Measurements from ENCODE around the gene OR10G4. TPM values are rescaled to one million over a fixed set of nuclear protein-coding genes. Genes with fewer than 3 reads are reported as not detected.
"Not testable (repeated sequence)": the region's sequence is repeated elsewhere in the genome, so short reads cannot be mapped to it uniquely, and the experiment has no call there.

OR10G4 gene
- total RNA-seq, 4 donors from 2014 or later, result not detected

DNA sequence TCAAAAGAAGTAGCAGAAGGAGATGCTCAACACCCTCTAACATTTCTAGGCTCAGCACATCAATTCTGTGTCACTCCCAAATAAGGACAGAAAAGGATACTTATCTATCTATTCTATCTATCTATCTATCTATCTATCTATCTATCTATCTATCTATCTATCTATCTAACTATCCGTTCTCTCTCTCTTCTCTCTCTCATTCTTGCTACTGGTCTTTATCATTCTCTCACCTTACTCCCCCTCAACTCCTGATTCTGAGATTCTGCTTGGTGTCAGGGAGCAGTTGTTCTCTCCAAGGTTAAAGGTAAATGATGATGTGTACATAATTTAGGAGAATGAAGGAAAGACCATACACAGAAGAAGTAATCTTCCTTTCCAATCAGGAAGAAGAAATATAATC, 17.7 kb upstream of the OR10G4 start, which contains the start of gene OR10G6:
Gene OR10G6, minus strand, starts transcription at position 43 of the 400 bp plus-strand sequence. Its CDS starts 0 bp downstream, at position 43.
- H3K27me3 ChIP-seq, result no peaks in the 10 kb centered on the region
- no peaks in the 10 kb centered on the region for H3K4me1 ChIP-seq
- WGBS, 2 donors, result 89 to 93% methylated on average over 1 of the region's 1 CpG
- no peak for TF ChIP-seq POLR2A (IDR thresholded peaks at IDR 0.05)
- no peak for TF ChIP-seq EP300 (IDR thresholded peaks at IDR 0.05)
- TF ChIP-seq, protein P1, sequence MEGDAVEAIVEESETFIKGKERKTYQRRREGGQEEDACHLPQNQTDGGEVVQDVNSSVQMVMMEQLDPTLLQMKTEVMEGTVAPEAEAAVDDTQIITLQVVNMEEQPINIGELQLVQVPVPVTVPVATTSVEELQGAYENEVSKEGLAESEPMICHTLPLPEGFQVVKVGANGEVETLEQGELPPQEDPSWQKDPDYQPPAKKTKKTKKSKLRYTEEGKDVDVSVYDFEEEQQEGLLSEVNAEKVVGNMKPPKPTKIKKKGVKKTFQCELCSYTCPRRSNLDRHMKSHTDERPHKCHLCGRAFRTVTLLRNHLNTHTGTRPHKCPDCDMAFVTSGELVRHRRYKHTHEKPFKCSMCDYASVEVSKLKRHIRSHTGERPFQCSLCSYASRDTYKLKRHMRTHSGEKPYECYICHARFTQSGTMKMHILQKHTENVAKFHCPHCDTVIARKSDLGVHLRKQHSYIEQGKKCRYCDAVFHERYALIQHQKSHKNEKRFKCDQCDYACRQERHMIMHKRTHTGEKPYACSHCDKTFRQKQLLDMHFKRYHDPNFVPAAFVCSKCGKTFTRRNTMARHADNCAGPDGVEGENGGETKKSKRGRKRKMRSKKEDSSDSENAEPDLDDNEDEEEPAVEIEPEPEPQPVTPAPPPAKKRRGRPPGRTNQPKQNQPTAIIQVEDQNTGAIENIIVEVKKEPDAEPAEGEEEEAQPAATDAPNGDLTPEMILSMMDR (IDR thresholded peaks at IDR 0.05), result no peak
- H3K27ac ChIP-seq, result no peak within 1 kb of the TSS
- H3K36me3 ChIP-seq, result no peaks in the 10 kb centered on the region
- H3K4me3 ChIP-seq, result no peak within 1 kb of the TSS
- no peaks in the 10 kb centered on the region for H3K9me3 ChIP-seq
- DNase-seq (ENCODE audit: low spot score in 2 of 2), result no peak

- not testable (repeated sequence) for H3K4me3 ChIP-seq; H3K9me3 ChIP-seq; DNase-seq (ENCODE audit: low spot score in 2 of 2); H3K4me1 ChIP-seq; H3K27me3 ChIP-seq; H3K27ac ChIP-seq; H3K36me3 ChIP-seq
- WGBS, 2 donors, result 90 to 95% methylated on average over 4 to 5 of the region's 9 CpGs
These were observed 3.0 kb downstream of the OR10G4 start for GRCh38 chr11:124015837-124016236.

DNA sequence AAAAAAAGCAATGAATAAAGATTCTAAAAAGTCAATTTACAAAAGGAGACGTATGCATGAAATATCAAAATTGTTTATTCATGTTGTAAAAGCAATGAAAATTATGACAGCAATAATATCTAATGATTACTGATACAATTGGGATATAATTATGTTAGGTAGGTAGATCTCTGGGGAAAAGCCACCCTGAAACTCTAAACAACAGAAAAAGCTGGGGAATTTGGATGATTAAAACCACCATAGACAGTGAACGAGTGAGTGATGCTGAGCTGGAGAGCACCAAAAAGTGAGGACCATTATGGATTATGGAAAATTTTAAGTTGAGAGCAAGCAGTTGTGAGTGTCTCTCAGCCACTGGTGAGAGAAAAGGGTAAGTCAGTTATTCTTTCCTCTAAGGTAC, 13.7 kb downstream of the OR10G4 start, which contains the start of gene OR10G8:
Gene OR10G8, plus strand, starts transcription at position 301 of the 400 bp plus-strand sequence. CDS start 2,825 bp downstream, outside the sequence.
- Histone ChIP-seq H3K4me1 (no peaks in the 10 kb centered on the region), H3K9me3 (no peaks in the 10 kb centered on the region), H3K4me3 (no peak within 1 kb of the TSS), H3K27ac (no peak within 1 kb of the TSS), H3K27me3 (no peaks in the 10 kb centered on the region), H3K36me3 (no peaks in the 10 kb centered on the region)
- 39 to 83% methylated on average over 2 of the region's 2 CpGs for WGBS, 2 donors
- TF ChIP-seq, protein P1 (IDR thresholded peaks at IDR 0.05), result no peak
- TF ChIP-seq EP300 (IDR thresholded peaks at IDR 0.05) (no peak), POLR2A (IDR thresholded peaks at IDR 0.05) (no peak)
- no peak for DNase-seq (ENCODE audit: low spot score in 2 of 2)

- H3K4me1 ChIP-seq, result no peaks in the 10 kb centered on the region
- no peaks in the 10 kb centered on the region for H3K36me3 ChIP-seq
- TF ChIP-seq, protein P1 (IDR thresholded peaks at IDR 0.05), result no peak
- TF ChIP-seq EP300 (IDR thresholded peaks at IDR 0.05) (no peak), POLR2A (IDR thresholded peaks at IDR 0.05) (no peak)
- no peaks in the 10 kb centered on the region for H3K27me3 ChIP-seq
- no peak for DNase-seq (ENCODE audit: low spot score in 2 of 2)
- no peak overlapping the region for H3K4me3 ChIP-seq
- no peak overlapping the region for H3K27ac ChIP-seq
- 47 to 48% methylated on average over 1 of the region's 1 CpG for WGBS, 2 donors
- no peaks in the 10 kb centered on the region for H3K9me3 ChIP-seq
These were observed 23.9 kb downstream of the OR10G4 start for GRCh38 chr11:124036666-124037065.

DNA sequence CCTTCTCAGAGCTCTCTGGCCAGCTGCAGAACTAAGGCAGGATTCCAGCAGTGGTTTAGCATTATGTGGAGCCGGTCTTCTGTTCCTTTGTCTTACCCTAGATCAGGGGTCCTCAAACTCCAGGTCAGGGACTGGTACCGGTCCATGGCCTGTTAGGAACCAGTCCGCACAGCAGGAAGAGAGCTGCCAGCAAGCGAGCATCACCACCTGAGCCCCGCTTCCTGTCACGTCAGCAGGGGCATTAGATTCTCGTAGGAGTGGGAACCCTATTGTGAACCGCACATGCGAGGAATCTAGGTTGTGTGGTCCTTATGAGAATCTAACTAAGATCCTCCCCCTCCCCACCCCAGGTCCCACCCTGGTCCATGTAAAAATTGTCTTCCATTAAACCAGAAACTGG, 26.8 kb downstream of the OR10G4 start:
- no peaks in the 10 kb centered on the region for H3K36me3 ChIP-seq
- whole genome bisulfite sequencing, 2 donors, result 80 to 90% methylated on average over 9 of the region's 9 CpGs
- no peak overlapping the region for H3K4me3 ChIP-seq
- TF ChIP-seq EP300 (IDR thresholded peaks at IDR 0.05), result no peak
- TF ChIP-seq POLR2A (IDR thresholded peaks at IDR 0.05), result no peak
- TF ChIP-seq, protein P1 (IDR thresholded peaks at IDR 0.05), result no peak
- H3K9me3 ChIP-seq, result no peaks in the 10 kb centered on the region
- H3K27me3 ChIP-seq, result no peaks in the 10 kb centered on the region
- DNase-seq (ENCODE audit: low spot score in 2 of 2), result no peak
- H3K4me1 ChIP-seq, result no peaks in the 10 kb centered on the region
- H3K27ac ChIP-seq, result no peak overlapping the region

- H3K27me3 ChIP-seq, result no peaks in the 10 kb centered on the region
- DNase-seq (ENCODE audit: low spot score in 2 of 2), result no peak
- no peaks in the 10 kb centered on the region for H3K9me3 ChIP-seq
- H3K4me3 ChIP-seq, result no peak within 1 kb of the TSS
- no peak within 1 kb of the TSS for H3K27ac ChIP-seq
- TF ChIP-seq EP300 (IDR thresholded peaks at IDR 0.05) (no peak), POLR2A (IDR thresholded peaks at IDR 0.05) (no peak)
- TF ChIP-seq, protein P1 (IDR thresholded peaks at IDR 0.05), result no peak
- 11 to 19% methylated on average over 1 of the region's 1 CpG for WGBS, 2 donors
- no peaks in the 10 kb centered on the region for H3K36me3 ChIP-seq
- H3K4me1 ChIP-seq, result no peaks in the 10 kb centered on the region
These were observed 28.5 kb downstream of the OR10G4 start, which contains the start of gene OR10G7 for GRCh38 chr11:124041254-124041653. TSS of gene OR10G7 (minus strand) at chr11:124041325. CDS start at chr11:124039001, 2,324 bp downstream.

Measured in tibial nerve (tissue), 4 donors.